GM19023 (cell line): ENCODE data around the gene ADAMTSL2.

Source experiments
- ATAC-seq: cut with Tn5 transposase; IDR thresholded peaks from one replicate; pipeline ENCODE4 v1.9.1; 2021; ENCODE audit warnings: mild to moderate bottlenecking, moderate library complexity; ENCODE audit not compliant: unreplicated experiment

The ADAMTSL2 gene

GRCh38 chr9:133584559-133585476 lies 50.3 kb downstream of the ADAMTSL2 start:
- no peak for ATAC-seq

GRCh38 chr9:133585481-133586351 lies 51.2 kb downstream of the ADAMTSL2 start:
- ATAC-seq = no peak

GRCh38 chr9:133587051-133587450 lies 52.5 kb downstream of the ADAMTSL2 start:
- ATAC-seq = no peak

- ATAC-seq = no peak
Observed at GRCh38 chr9:133587466-133587865, 53.0 kb downstream of the ADAMTSL2 start.

- ATAC-seq = no peak
Observed at GRCh38 chr9:133589454-133590227, 55.1 kb downstream of the ADAMTSL2 start.

GRCh38 chr9:133590231-133590855 lies 55.8 kb downstream of the ADAMTSL2 start:
- no peak for ATAC-seq

- ATAC-seq = no peak
Observed at GRCh38 chr9:133591116-133591910, 56.8 kb downstream of the ADAMTSL2 start.

- ATAC-seq = no peak
Observed at GRCh38 chr9:133591985-133592384, 57.5 kb downstream of the ADAMTSL2 start.

GRCh38 chr9:133592731-133593409 lies 58.4 kb downstream of the ADAMTSL2 start:
- ATAC-seq = no peak

- no peak for ATAC-seq
Observed at GRCh38 chr9:133593587-133594253, 59.2 kb downstream of the ADAMTSL2 start.

- ATAC-seq = no peak
Observed at GRCh38 chr9:133594310-133594709, 59.8 kb downstream of the ADAMTSL2 start.

- no peak for ATAC-seq
Observed at GRCh38 chr9:133595910-133596309, 61.4 kb downstream of the ADAMTSL2 start.

- ATAC-seq = no peak
Observed at GRCh38 chr9:133597316-133597957, 62.9 kb downstream of the ADAMTSL2 start.

GRCh38 chr9:133598978-133599377 lies 64.5 kb downstream of the ADAMTSL2 start:
- no peak for ATAC-seq

GRCh38 chr9:133599470-133600173 lies 65.1 kb downstream of the ADAMTSL2 start:
- ATAC-seq = no peak

- ATAC-seq = no peak
Observed at GRCh38 chr9:133600739-133601138, 66.2 kb downstream of the ADAMTSL2 start.

- no peak for ATAC-seq
Observed at GRCh38 chr9:133601746-133602145, 67.2 kb downstream of the ADAMTSL2 start.
